ENCODE measurements around the gene DDX23. TPM values are rescaled to one million over a fixed set of nuclear protein-coding genes. Genes with fewer than 3 reads are reported as not detected.

The DDX23 gene
- polyA plus RNA-seq, 2 of the 4 experiments (the other 2 are of a cell fraction): 116 to 132 TPM

DNA sequence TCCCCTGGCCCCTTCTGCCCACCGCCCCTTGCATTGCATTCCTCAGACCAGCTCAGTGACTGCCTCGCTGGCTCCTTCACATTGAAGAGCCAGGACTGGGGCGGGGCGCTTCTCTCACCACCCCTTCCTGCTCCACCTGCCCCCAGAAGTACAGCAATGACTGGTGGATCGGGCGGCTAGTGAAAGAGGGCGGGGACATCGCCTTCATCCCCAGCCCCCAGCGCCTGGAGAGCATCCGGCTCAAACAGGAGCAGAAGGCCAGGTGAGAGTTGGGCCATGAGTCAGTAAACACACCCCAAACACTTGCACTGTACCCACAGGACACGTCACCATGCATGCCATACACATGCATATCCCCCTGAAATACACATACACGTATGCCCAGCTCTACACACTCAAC is 27.9 kb downstream of the DDX23 start:
- no peak for FAIRE-seq
- Histone ChIP-seq H3K4me1 (0 out of 3 replicates have a peak, but pooled peaks cover 4% of the 10 kb centered on the region), H3K4me2 (no peak overlapping the region), H3K9me3 (no peaks in the 10 kb centered on the region), H3K4me3 (no peak overlapping the region), H3K27ac (no peak overlapping the region)
- POLR2A ChIA-PET: no interaction called here
- WGBS (ENCODE audit: missing lambda C conversion rate): 96% methylated on average over 12 of the region's 12 CpGs
- TF ChIP-seq MAZ (IDR thresholded peaks at IDR 0.05; ENCODE audit: borderline replicate concordance, low read depth, low read length) (no peak), SMC3 (IDR thresholded peaks at IDR 0.05) (no peak), JUN (IDR thresholded peaks at IDR 0.05) (no peak), NR3C1 (IDR thresholded peaks at IDR 0.05) (no peak), BCL3 (IDR thresholded peaks at IDR 0.05) (no peak), RFX5 (IDR thresholded peaks at IDR 0.05) (no peak), ELK1 (IDR thresholded peaks at IDR 0.05; ENCODE audit: low read depth, low read length) (no peak), HOXB13 (CRISPR knock-in tag; IDR thresholded peaks at IDR 0.05; ENCODE audit: low read depth) (no peak), CBX8 (IDR thresholded peaks at IDR 0.05) (no peak)
- no peak for ATAC-seq
- DNase-seq (ENCODE audit: low read depth in 1 of 2, low spot score in 1 of 2): no peak
- CTCF ChIA-PET: interaction anchor here (0.9 to 18.2 kb wide), 4 partner anchors 8 to 30 kb away, joined by 4 to 230 read pairs (median 6); partner anchors contain the start of gene CACNB3

DNA sequence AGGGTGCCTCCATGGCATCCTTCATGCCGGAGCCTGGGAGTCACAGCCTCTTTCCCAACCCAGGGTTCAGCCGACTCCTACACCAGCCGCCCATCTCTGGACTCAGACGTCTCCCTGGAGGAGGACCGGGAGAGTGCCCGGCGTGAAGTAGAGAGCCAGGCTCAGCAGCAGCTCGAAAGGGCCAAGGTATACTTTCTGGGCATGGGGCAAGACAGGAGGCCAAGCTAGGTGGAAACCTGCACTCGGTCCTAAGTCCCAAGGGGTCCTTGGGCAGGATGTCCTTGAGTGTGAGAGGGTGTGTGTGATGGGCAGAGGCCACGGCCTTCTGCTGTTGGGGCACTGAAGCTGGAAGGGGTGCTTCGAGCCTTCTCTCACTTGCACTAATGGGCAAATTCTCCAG is 28.7 kb downstream of the DDX23 start:
- H3K4me1 ChIP-seq: 0 out of 3 replicates have a peak, but pooled peaks cover under 1% of the 10 kb centered on the region
- no peaks in the 10 kb centered on the region for H3K9me3 ChIP-seq
- CTCF ChIA-PET: interaction anchor here (0.7 to 18.2 kb wide), 7 partner anchors 8 to 67 kb away, joined by 3 to 230 read pairs (median 4); partner anchors contain the start of gene CACNB3
- POLR2A ChIA-PET: no interaction called here
- H3K4me3 ChIP-seq: no peak overlapping the region
- ATAC-seq (no peak), DNase-seq (ENCODE audit: low read depth in 1 of 2, low spot score in 1 of 2) (no peak), FAIRE-seq (no peak)
- TF ChIP-seq, protein P1, sequence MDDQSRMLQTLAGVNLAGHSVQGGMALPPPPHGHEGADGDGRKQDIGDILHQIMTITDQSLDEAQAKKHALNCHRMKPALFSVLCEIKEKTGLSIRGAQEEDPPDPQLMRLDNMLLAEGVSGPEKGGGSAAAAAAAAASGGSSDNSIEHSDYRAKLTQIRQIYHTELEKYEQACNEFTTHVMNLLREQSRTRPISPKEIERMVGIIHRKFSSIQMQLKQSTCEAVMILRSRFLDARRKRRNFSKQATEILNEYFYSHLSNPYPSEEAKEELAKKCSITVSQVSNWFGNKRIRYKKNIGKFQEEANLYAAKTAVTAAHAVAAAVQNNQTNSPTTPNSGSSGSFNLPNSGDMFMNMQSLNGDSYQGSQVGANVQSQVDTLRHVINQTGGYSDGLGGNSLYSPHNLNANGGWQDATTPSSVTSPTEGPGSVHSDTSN (IDR thresholded peaks at IDR 0.05): no peak
- no peak overlapping the region for H3K4me2 ChIP-seq
- no peak overlapping the region for H3K27ac ChIP-seq
- 82% methylated on average over 11 of the region's 11 CpGs for WGBS (ENCODE audit: missing lambda C conversion rate)

- ATAC-seq (no peak), FAIRE-seq (no peak), DNase-seq (ENCODE audit: low read depth in 1 of 2, low spot score in 1 of 2) (no peak)
- H3K4me1 ChIP-seq: peaks cover 1% of the 10 kb centered on the region; the same call in 1 of the 3 replicates
- H3K27ac ChIP-seq: no peak overlapping the region
- CTCF ChIA-PET: interaction anchor here (1.0 to 18.2 kb wide), 5 partner anchors 7 to 68 kb away, joined by 3 to 230 read pairs (median 7); partner anchors contain the start of gene CACNB3
- no peak overlapping the region for H3K4me3 ChIP-seq
- 90% methylated on average over 2 of the region's 2 CpGs for WGBS (ENCODE audit: missing lambda C conversion rate)
- H3K4me2 ChIP-seq: no peak overlapping the region
- POLR2A ChIA-PET: no interaction called here
- no peaks in the 10 kb centered on the region for H3K9me3 ChIP-seq
- TF ChIP-seq ZC3H11A (IDR thresholded peaks at IDR 0.05): no peak
- TF ChIP-seq NR3C1 (IDR thresholded peaks at IDR 0.05): no peak
- no peak for TF ChIP-seq HOXB5 (CRISPR knock-in tag; IDR thresholded peaks at IDR 0.05)
- TF ChIP-seq FOXS1 (CRISPR knock-in tag; IDR thresholded peaks at IDR 0.05): no peak
- no peak for TF ChIP-seq PHF8 (IDR thresholded peaks at IDR 0.05; ENCODE audit: borderline replicate concordance, low read depth)
- TF ChIP-seq, protein P2, sequence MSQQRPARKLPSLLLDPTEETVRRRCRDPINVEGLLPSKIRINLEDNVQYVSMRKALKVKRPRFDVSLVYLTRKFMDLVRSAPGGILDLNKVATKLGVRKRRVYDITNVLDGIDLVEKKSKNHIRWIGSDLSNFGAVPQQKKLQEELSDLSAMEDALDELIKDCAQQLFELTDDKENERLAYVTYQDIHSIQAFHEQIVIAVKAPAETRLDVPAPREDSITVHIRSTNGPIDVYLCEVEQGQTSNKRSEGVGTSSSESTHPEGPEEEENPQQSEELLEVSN (IDR thresholded peaks at IDR 0.05; ENCODE audit: borderline replicate concordance, low read depth): no peak
- no peak for TF ChIP-seq POLR2AphosphoS2 (conservative IDR thresholded peaks at IDR 0.05; ENCODE audit: low read length)
- no peak for TF ChIP-seq HOXA7 (CRISPR knock-in tag; IDR thresholded peaks at IDR 0.05)
- no peak for TF ChIP-seq CBX8 (IDR thresholded peaks at IDR 0.05)
- TF ChIP-seq FOSB (CRISPR knock-in tag; IDR thresholded peaks at IDR 0.05): no peak
- TF ChIP-seq CHD4 (IDR thresholded peaks at IDR 0.05; ENCODE audit: borderline replicate concordance): no peak
Measured at GRCh38 chr12:48822711-48823110, 29.3 kb downstream of the DDX23 start.
